ENCODE data around the gene SLC49A4.

DNA sequence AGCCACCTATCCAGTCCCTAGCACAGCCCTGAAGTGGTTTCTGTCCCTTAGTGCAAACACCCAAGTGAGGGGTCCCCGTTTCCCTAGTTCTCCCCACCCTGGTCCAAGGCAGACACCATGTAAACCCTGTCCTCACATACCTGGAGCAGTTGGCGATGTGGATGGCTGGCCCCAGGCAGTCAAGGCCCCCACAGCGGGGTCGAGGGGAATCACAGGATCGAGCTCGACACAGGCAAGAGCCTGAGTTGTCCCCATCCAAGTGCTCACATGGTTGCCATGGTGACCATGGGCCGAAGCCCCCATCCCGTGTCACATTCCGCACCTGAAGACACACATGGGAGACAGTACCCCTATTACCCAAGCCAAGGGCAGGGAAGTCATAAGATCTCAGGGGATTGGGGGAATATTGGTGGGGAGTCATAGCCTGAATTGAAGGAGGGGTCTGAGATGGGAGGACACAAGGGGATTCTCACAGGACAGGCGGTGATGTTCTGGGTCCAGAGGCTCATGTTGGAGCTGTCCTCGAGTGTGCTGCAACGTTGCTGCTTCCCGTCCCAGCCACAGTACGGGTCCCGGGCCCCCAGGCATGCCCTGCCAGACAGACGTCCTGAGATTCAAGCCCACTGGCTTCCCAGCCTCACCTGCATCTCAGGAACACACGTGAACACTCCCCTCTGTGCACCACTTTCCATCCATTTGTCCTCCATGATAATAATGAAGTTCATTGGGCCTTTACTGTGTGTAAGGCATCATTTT is 120.6 kb downstream of the SLC49A4 start:
- TF ChIP-seq GATA2 (IDR thresholded peaks at IDR 0.05; ENCODE audit: low read depth, low read length) (no peak), GATA3 (IDR thresholded peaks at IDR 0.05; ENCODE audit: low read depth, low read length) (no peak)

All from SH-SY5Y (cell line).